LNCAP (cell line): ENCODE measurements around the gene ADAM12.

Source experiments
- CTCF ChIP-seq: fragments of 450-650 bp; IDR thresholded peaks from 2 replicates; pipeline ENCODE4 v1.5.1; 2017; ENCODE audit warnings: mild to moderate bottlenecking

ADAM12 gene

DNA sequence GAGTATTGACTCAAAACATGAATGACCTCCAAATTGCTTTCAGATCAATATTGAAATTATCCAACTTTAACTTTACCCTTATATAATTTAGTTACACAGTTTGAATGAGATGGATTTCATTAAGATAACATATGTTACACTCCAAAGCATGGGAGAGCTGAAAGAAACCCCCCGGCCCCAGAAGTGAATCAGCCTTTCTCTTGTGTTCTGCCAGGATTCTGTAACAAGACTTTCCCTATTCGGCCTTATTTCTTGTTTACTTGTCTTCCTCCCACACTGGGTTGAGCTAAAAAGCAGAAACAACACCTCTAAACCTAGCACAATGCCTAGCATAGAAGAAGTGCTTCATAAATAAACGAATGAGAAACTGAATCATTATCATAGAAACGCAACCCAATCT is 224.8 kb downstream of the ADAM12 start:
- no peak for TF ChIP-seq CTCF

DNA sequence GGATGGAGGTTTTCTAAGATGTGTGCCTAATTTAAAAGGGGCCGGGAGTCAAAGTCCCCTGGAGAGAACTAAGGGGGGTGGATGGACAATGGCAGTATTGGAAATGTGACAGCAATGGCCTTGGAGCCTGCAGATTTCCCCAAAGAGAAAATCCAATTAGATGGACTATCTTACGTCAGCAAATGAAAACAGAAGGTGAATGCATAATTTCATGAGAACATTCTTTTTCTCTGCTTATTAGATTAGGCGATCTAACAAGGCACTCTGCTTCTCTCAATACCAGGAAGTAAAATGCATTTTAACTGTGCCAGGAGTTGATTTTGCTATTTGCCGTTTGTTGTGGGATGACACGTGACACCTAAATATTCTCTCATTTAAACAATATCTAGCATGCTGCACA is 226.6 kb downstream of the ADAM12 start:
- no peak for TF ChIP-seq CTCF

GRCh38 chr10:126160971-126161630 is 227.2 kb downstream of the ADAM12 start:
- TF ChIP-seq CTCF = peak; percentile 66

GRCh38 chr10:126160571-126160970 is 227.7 kb downstream of the ADAM12 start:
- no peak for TF ChIP-seq CTCF

DNA sequence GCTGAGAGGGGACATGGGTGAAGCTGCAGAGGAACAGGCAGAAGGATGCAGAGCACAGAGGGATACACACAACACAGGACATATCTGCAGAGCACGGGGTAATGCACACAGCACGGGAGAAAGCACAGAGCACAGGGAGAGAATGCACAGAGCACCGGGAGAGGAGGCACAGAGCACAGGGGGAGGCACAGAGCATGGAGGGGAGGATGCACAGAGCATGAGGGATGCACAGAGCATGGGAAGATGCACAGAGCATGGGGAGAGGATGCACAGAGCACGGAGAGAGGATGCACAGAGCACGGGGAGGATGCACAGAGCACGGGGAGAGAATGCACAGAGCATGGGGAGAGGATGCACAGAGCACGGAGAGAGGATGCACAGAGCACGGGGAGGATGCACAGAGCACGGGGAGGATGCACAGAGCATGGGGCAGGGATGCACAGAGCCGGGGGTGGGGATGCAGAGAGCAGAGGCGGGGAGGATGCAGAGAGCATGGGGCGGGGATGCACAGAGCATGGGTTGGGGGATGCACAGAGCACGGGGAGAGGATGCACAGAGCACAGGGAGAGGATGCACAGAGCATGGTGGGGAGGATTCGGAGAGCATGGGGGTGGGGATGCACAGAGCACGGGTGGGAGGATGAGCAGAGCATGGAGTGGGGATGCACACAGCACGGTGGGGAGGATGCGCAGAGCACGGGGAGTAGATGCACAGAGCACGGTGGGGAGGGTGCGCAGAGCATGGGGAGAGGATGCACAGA is 230.0 kb downstream of the ADAM12 start:
- no peak for TF ChIP-seq CTCF

- TF ChIP-seq CTCF = no peak
Observed at GRCh38 chr10:126157189-126157588, 231.1 kb downstream of the ADAM12 start.

GRCh38 chr10:126156503-126156902 is 231.8 kb downstream of the ADAM12 start:
- TF ChIP-seq CTCF = no peak
